Measurements from ENCODE around the gene APRT.
A peak's percentile ranks its signal among the peaks of the same experiment; 100 is the strongest.

DNA sequence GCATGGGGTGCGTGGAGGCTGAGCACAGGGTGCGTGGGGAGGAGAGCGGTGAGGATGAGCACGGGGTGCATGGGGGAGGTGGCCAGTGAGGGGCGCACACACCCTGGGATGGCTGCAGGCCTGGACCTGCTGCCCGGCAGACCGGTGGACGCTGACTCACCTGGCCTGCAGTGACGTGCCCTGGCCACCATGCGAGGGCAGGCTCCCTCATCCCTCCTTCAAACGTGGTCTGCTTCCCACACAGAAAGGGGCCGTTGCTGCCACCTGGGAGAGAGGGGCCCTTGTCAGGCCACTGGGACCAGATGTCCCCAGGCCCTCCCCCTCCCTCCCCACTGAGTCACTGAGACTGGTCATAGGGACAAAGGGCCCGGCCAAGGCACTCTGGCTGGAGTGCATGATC, 20.1 kb upstream of the APRT start:
- TF ChIP-seq, protein P1, sequence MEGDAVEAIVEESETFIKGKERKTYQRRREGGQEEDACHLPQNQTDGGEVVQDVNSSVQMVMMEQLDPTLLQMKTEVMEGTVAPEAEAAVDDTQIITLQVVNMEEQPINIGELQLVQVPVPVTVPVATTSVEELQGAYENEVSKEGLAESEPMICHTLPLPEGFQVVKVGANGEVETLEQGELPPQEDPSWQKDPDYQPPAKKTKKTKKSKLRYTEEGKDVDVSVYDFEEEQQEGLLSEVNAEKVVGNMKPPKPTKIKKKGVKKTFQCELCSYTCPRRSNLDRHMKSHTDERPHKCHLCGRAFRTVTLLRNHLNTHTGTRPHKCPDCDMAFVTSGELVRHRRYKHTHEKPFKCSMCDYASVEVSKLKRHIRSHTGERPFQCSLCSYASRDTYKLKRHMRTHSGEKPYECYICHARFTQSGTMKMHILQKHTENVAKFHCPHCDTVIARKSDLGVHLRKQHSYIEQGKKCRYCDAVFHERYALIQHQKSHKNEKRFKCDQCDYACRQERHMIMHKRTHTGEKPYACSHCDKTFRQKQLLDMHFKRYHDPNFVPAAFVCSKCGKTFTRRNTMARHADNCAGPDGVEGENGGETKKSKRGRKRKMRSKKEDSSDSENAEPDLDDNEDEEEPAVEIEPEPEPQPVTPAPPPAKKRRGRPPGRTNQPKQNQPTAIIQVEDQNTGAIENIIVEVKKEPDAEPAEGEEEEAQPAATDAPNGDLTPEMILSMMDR (IDR thresholded peaks at IDR 0.05): peak in 1 of 6 experiments; percentile 26
- no peak for TF ChIP-seq POLR2A (IDR thresholded peaks at IDR 0.05)
